NCI-H446 (cell line): Measurements from ENCODE around the gene VAV2.

ENCODE experiments used
- DNase-seq, 2 experiments: peaks; one replicate each; lab custom pipeline; 2025; lab: John Stamatoyannopoulos, UW

Gene VAV2

GRCh38 chr9:133980864-133981588 is 11.1 kb downstream of the VAV2 start:
- DNase-seq: no peak

DNA sequence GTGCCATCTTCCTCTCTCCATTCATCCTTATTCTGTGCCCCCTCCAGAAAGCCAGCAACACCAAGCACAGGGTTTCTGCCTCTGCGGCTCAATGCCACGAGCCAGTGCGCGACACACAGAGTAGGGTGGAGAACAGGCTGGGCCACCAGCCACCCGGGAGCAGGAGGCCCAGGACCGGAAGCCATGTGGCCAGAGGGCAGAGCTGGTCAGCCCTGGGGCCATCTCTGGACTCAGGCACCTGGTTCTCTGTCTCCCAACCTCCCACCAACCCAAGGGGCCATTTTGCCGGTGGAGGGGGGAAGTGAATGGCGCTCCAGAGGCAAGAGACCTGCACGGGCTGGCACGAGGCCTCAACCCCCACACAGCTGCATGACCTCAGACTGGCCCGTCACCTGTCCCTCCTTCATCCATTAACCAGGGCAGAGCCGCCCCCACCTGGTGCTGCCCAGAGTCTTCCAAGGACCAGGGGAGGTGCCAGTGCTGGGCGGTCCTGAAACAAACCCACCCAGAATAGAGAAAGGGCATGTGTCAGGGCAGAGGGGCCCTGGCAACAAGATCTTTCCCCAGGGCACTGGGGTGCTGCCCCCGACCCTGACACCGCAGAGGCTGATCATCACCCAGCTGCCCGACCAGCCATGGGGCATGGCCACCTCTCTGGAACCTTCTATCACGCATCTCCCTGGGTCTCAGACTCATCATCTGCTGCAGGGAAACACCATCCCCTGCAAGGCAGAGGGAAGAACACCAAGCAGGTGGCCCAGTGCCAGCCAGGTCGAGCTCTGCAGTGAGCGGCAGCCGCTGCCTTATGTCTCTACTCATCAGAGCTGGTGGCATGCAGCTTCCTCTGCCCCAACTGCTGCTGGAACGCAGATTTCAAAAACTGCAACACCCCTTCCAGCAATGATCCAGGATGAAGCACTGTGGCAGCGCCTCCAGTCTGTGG is 11.9 kb downstream of the VAV2 start:
- no peak for DNase-seq

DNA sequence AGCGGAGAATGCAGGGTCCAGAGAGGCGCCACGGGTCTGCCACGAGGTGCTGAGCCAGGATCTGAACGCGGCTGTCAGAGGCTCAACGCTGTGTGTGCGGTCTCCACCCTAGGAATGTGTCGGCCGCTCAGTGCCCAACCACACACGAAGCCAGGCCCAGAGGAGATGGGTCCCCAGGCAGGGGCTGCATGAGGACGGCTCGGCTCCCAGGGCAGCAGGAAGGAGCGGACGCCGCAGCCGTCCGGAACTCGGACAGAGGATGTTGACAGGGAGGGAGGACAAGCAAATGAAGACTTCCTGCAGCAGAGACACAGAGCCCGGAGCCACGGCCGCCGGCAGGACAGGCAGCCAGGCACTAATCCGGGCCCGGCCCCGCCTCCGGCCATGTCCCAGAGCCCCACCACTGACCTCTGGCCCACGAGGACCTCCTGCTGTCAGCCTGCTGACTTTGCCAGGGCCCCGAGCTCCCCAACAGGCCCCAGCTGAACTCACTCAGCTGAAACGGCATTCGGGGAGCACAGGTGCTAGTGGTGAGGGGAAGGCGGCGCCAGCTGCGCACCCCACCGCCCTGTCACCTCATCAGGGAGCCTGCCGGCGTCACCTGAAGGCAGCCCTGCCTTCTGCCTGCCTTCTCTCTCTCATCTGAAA is 12.7 kb downstream of the VAV2 start:
- no peak for DNase-seq

- DNase-seq: no peak
Measured at GRCh38 chr9:133978899-133979272, 13.2 kb downstream of the VAV2 start.

DNA sequence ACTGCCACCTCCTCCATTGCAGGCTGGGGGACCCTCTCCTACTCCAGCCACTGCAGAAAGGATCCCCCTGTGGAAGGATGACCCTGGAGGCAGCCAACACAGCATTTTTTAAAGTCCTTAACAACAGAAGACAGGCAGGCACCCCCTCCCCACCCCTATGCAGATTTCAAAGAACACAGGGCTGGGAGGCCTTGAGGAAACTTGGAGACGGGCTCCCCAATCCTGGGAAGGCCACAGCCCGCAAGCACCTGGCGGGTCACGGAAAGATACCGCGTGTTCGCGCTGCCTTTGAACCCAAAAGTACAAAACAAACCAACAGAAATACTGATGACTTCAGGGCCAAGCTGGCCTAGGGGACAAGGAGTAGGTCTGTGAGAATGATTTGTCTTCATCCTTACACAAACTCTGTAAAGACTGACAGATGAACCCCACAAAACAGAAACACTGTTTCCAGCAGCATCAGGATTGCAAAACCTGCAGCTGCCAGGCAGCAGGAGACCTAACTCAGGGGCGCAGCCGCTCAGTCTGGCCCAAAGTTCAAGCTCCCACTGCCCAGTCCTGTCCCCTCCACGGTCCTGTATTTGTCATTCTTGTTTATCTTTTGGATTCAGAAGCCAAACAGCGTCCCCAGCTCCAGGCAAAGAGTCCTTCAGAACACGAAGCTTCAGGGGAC is 13.8 kb downstream of the VAV2 start:
- no peak for DNase-seq

- no peak for DNase-seq
Measured at GRCh38 chr9:133977421-133978201, 14.5 kb downstream of the VAV2 start.

DNA sequence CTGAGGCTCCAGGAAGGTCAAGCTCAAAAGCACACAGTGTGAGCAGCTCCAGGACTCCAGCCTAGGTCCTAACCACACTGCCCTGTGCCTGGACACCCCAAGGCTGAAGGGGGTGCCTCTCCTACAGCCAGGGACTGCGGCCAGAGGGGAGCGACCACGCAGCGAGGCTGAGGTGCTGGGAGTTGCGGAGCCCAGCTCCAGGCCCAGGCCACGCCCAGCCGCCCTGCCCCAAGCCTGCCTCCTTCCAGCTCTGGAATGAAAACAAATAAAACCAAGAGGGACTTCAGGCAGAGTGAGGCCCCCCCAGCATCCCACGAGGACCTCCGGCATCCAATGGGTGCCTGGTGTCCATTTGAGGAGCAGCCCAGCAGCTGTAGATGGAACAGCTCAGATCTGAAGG is 15.2 kb downstream of the VAV2 start:
- DNase-seq: no peak

DNA sequence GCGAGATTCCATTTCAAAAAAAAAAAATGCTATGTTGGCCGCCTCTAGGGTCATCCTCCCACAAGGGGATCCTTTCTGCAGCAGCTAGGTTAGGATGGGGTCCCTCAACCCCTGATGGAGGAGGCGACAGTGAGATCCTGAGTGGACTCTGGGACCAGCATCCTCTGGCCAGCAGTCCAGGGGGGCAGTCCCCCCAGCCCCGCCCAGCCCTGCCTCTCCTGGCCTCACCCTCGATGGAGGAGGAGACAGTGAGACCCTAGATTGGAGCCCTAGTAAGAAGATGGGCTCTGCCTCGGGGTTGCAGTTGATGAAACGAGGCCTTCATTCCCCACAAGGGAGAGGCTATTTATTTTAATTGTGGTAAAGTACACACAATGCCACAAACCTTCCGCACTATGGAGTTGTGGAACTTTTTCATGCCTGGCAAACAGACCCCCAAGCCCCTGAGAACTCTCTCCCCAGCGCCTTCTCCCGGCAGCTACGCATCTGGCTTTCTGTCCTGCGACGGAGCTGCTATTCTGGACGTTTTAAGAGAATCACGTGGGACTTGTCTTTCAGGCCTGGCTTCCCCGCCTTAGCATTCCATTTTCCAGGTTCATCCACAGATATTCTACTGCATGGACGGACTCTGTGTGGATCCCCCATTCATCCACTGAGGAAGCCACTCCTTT is 15.8 kb downstream of the VAV2 start:
- DNase-seq: no peak

DNA sequence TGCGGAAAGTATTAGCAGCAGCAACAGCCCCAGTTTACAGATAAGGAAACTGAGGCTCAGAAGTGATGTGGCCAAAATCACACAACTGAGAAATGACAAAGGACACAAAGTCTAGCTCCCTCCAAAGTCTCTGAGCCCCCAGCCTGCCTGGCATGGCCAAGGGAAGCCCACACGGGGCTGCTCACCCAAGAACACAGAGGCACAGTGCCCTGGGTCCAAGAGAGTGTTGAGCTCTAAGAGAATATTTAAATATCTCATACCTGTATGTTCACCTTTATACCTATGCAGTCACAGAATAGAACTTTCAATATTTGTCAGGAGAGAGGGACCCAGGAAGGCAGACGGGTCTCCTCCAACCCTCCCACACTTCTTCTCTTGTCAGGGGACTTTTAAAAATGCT is 16.6 kb downstream of the VAV2 start:
- DNase-seq: no peak

- DNase-seq: no peak
Measured at GRCh38 chr9:133974631-133975341, 17.3 kb downstream of the VAV2 start.

DNA sequence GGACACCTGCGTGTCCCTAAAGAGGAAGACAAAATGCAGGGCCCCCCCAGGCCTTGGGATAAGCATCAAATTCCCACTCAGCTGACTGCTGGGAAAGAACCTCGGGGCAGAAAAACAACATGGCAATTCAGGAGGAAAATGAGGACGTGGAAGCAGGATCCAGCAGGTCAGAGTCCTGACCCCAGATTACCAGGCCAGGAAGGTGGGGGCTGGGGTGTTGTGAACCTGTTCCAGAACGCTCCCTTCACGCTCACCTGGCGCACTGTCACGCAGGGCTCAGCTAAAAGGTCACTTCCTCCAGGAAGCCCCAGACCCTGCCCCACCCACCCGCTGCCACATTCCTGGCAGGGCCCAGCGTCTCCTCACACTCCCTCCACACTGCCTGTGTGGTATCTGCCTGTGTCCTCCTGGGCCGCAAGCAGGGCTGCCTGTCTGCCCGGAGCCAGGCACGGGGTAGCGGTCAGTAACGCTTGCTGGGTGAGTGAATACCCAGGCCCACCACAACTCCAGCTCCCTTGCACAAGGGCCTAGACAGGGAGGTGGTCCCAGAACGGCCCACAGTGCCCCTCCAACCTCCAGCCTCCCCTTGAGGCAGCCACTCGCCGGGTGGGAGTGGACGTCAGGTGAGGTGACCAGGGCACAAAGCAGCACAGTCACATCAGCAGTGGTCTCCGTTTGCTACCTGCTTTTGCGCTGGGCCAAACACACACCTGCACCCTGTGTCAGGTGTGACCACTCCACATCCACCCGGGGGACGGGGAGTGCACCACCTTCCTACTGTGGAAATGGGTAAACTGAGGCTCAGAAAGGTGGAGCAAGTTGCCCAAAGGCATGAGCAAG is 18.1 kb downstream of the VAV2 start:
- DNase-seq: no peak

- no peak for DNase-seq
Measured at GRCh38 chr9:133973111-133973790, 18.9 kb downstream of the VAV2 start.

DNA sequence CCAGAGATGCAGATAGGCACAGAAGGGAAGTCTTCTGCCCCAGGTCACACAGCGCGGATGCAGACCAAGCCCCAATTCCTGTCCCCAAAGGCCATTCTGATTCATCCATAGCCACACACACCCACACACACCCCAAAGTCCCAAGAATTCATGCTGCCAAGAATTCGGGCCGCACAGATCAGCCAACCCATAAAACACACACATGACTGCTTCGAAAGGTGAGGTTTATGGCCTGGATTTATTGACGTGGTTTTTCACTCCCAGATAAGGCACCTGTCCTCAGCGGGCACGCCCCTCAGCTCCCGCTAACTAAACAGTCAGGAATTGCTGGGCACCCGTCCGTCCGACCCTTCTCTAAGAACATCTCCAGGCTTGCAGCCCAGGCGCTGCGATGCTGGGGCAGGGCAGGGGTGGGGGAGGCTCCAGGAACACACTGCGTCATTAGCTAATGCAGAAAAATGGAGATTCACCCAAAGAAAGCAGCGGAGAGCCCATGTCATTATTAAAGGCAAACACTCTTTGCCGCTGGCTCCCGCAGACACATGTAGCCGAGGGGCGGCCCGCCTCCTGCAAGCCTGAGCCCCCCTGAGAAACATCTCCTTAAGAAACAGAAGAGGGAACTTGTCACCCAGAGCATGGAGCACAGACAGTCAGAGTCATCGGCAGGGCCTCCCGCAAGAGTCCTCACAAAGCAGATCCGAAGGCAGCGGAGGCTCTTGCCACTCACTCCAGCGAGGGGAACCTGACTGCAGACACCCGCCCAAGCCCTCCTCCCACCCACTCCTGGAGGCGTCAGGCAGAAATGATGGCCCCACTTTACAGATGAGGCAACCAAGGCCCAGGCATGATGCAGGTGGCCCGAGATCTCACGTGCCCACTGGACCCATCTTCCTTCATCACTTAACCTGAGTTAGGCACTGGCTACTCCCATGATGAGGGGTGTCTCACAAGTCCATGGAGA is 19.9 kb downstream of the VAV2 start:
- no peak for DNase-seq

- no peak for DNase-seq
Measured at GRCh38 chr9:133971121-133971951, 20.8 kb downstream of the VAV2 start.

DNA sequence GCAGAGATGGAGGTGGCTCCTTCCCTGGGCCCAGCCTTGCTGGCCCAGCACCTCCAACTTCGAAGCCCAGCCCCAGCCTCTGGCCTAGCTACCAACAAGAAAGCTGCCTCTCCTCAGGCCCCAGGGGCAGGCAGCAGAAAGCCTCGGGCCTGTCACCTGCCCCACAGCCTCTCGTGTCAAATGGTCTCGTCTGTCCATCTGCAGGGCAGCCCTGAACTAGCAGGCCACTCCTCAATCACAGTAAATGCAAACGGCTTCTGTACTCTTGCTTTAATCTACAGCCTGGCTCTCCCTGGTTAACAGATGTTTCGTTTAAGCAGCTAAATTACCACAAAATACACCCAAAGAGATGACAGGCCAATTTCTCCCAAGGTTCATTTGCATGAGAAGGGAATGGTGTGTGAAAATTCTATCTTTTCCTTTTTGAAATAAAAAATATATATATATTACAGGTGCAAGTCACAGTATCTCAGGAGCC is 21.5 kb downstream of the VAV2 start:
- no peak for DNase-seq
